Glomerular visceral epithelial cell (primary cell): ENCODE data around the gene MYZAP.

ENCODE experiments used
- DNase-seq: peaks from one replicate; pipeline ENCODE4 v3.0.0-alpha.2; 2016; ENCODE audit errors: extremely low spot score

The MYZAP gene

GRCh38 chr15:57625703-57626448 is 34.2 kb downstream of the MYZAP start:
- DNase-seq = no peak

DNA sequence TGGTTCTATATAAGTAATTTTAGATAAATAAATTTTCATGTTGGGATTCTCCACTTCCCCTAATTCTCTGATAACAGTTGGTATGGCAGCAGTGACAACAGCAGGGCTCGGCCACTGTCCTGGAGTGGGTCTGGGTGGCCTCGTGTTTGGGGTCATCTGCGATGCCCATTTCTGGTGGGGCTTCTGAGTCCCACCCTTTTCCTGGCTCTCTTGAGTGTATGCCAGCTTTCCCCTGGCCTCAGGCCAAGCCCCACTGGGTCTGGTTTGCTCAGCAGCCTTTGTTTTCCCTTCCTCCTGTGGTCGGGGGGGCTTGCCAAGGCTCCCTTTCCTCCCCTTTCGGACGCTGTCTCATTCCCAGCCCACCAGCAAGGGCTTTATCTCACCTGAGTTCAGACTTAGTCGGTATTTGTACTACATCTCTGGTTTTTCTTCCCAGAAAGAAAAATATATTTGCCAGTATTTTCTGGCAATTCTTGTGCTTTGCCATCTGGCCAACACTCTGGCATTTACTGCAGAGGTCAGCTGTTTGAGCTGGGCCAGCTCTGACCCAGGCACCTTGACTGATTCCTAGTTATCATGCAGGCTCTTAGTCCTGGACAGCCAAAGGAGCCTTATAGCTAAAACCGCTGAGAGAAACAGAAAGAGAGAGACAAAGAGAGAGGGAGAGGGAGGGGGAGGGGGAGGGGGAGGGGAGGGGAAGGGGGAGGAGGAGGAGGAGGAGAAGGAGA is 35.2 kb downstream of the MYZAP start:
- no peak for DNase-seq

- DNase-seq = no peak
Measured at GRCh38 chr15:57631386-57632110, 39.8 kb downstream of the MYZAP start.

DNA sequence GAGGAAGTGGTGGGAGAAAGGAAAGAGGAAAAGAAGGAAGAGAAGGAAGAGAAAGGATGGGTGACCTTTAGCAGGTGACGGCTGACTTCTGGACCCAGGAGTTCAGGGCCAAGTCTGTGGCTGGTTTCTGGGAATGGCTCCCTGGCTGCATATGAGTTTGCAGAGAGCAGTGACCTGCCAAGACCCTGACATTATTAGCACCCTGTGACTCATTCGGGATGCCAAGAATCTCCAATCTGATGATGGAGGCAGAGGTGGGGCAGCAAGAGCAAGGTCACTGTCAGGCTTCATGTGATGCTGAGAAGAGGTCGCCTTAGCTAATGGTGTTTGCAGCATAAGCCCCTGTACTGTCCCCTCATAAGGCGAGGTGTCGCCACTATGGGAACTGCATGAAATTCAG is 42.6 kb downstream of the MYZAP start:
- DNase-seq = no peak

DNA sequence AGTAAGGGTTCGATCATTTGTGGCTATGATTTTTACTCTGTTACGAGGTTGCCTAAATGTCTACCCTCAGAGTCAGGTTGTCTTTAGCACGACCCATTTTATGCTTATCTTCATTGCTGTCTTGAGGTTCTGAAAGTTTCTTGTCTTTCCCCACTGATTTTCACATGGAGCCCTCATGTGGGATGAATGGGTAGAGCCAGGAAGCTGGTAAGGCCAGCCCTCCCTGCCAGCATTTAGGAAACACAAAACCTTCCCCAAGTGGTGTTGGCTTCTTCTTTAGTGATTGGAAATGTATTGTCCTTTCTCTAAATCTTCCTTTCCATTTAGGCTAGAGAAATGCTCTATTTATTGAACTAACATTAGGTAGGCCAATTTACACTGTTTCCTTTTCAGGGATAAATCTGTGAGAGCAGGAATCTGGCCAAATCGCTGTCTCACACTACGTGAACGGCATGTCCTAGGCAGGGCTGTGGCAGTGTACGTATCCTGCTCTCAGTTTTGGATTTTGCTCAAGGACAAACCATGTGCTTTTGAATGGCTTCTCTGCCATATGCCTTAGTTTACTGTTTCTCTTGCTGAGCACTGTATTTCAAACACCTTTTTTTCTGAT is 43.7 kb downstream of the MYZAP start:
- no peak for DNase-seq

DNA sequence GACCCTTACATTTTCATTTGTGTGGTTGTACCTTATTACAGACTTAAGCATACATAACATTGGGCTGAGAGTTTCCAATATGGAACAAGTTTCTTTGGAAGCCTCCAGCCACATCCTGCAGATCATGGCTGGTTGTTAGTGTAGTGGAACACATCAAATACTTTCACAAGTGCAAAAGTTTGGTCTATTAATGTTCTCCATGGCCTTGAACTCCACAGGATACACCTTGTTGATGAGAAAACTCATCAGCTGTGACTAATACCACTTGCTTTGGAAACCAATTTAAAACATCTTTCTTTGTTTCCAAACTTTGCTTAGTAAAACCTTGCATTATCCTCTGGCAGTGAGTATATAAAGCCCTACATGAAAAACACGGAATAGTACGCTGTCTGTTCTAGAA is 46.1 kb downstream of the MYZAP start:
- DNase-seq = no peak

DNA sequence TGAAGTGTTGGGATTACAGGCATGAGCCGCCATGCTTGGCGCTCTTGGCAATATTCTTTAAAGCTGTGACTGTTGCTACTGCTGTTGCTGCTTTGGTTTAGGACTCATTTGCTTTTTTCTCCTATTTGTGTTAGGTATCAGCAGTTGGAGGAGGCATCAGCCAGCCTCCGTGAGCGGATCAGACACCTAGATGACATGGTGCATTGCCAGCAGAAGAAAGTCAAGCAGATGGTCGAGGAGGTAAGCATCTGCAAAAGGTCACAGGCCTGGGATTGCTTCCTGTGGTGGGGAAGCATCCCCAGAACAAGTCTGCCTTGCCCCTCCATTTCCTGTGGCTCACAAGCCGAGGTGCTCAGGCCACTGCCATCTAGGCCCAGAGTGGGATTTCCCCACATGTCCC is 47.6 kb downstream of the MYZAP start:
- DNase-seq = no peak

- peak; percentile 18 for DNase-seq
Measured at GRCh38 chr15:57640930-57641682, 49.4 kb downstream of the MYZAP start.

- DNase-seq = no peak
Measured at GRCh38 chr15:57643826-57644225, 52.1 kb downstream of the MYZAP start.

DNA sequence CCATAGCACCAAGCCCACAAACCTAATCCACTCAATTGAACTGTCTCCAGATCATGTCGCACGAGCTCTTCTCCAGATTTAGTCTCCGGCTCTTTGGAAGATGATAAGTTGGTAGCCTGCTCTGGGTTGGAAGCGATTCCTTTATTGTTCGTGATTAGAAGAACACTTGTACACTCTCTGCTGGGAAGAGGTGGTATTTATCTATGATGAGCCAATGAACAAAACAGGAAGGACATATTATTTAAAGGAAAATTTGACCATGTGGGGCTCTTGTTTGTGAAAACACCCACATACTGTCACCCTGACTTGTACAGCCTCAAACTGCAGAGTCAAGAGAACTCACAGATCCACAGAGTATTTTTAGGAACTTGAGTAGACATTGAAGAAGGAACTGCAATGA is 54.4 kb downstream of the MYZAP start:
- no peak for DNase-seq

GRCh38 chr15:57647071-57647790 is 55.5 kb downstream of the MYZAP start:
- DNase-seq = no peak

GRCh38 chr15:57647791-57648130 is 56.1 kb downstream of the MYZAP start:
- no peak for DNase-seq

GRCh38 chr15:57649138-57649537 is 57.4 kb downstream of the MYZAP start:
- DNase-seq = no peak

DNA sequence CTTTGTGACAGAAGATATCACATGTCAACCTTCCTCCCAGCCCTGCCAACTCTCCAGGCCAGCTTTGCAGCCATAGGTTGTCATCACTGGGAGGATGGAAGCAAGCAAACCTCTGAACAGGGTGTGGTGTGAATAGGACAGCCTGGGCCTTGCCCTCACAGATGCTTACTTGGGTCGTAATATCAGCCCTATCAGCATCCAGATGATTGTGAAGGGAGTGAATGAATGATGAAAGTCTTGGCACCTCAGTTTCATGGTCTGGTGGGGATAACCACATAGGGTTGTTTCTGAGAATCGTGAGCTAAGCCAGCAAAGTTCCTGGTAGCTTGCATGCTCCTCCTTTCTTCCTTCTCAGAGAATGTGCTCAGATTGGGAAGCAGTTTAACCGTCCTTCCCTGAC is 59.7 kb downstream of the MYZAP start:
- no peak for DNase-seq

DNA sequence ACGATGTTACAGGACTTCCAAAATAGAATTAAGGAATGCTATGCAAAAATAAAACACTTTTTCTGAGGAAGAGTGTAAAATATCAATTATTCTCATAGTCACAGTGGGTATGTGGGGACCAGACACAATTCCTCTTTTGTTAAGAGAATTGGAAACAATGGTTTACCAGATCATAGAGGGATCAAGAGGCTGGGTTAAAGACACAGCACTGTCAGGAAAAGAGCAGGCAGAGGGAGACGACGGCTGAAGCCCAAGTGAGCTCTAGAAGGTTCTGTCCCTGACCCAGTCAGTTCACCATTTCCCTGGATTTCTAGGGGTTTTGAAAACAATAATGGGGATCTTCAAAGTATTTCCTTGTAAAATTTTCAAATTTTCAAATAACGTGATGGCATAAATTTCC is 60.8 kb downstream of the MYZAP start:
- no peak for DNase-seq

GRCh38 chr15:57654153-57654852 is 62.6 kb downstream of the MYZAP start:
- DNase-seq = peak; percentile 29

GRCh38 chr15:57655053-57655452 is 63.3 kb downstream of the MYZAP start:
- DNase-seq = no peak

GRCh38 chr15:57655809-57656208 is 64.1 kb downstream of the MYZAP start:
- DNase-seq = no peak

DNA sequence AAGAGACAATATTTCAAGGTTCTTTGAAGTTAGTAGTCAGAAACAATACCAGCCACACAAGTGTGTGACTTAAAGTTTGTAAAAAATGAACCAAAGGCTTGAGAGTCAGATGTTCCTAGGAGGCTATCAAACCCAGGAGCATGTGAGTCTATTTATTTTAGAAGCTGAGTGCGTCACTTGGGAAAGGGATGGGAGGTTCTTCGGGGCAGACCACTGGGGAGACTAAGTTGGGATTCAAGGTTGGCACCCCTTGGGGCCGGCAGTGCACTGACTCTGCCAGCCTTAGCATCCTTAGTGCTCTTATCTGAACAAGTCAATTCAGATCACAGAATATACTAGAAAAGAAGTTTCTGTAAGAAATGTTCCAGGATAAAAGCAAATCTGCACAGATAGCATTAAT is 64.7 kb downstream of the MYZAP start:
- DNase-seq = no peak

DNA sequence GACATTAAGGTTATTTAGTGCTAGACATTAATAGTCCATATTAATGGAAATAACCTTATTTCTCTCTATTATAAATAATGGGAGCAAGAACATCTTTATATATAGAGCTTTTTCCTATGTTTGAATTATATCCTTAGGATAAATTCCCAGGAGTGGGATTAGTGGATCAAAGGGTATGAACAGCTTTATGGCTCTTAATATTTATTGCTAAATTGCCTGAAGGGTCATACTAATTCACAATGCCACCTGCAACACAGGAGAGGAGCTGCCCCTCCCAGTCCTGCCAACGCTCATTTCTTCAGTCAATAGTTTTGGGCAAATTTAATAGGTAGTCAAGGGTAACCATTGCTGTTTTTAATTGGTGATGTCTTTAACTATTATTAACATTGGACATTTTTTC is 65.9 kb downstream of the MYZAP start:
- DNase-seq = no peak
